Tibial nerve (tissue), 4 donors: ENCODE data around the gene P2RX6. TPM values are rescaled to one million over a fixed set of nuclear protein-coding genes. Genes with fewer than 3 reads are reported as not detected.

ENCODE experiments used
- DNase-seq, 2 donors: peaks; one replicate each; pipeline ENCODE4 v3.0.0-alpha.2; 2019; ENCODE audit warnings: low spot score in 2 of 2
- H3K27ac ChIP-seq, 4 donors: fragments of 200-600 bp; sonication (generic) in 3 of 4; one replicate each; pipeline ENCODE4 v1.5.1; 2017 to 2019; ENCODE audit warnings: mild to moderate bottlenecking in 1 of 4
- H3K27me3 ChIP-seq, 2 donors: fragments of 200-600 bp; sonication (generic) in 1 of 2; one replicate each; pipeline versions ENCODE4 v1.5.1 to v1.6.0; 2017 to 2019
- H3K36me3 ChIP-seq, 3 donors: fragments of 200-600 bp; sonication (generic); one replicate each; pipeline ENCODE4 v1.5.1; 2018 to 2019
- H3K4me1 ChIP-seq, 4 donors: fragments of 200-600 bp; sonication (generic) in 3 of 4; one replicate each; pipeline ENCODE4 v1.5.1; 2017 to 2019
- H3K4me3 ChIP-seq, 4 donors: fragments of 200-600 bp; sonication (generic) in 3 of 4; one replicate each; pipeline ENCODE4 v1.5.1; 2017 to 2019; ENCODE audit warnings: mild to moderate bottlenecking in 1 of 4, moderate library complexity in 1 of 4
- H3K9me3 ChIP-seq, 4 donors: fragments of 200-600 bp; sonication (generic) in 3 of 4; one replicate each; pipeline ENCODE4 v1.5.1; 2017 to 2019
- EP300 ChIP-seq, 2 donors: sonication (generic); formaldehyde crosslinking; IDR thresholded peaks; one replicate each; pipeline ENCODE4 v1.6.1; 2017; ENCODE audit warnings: antibody characterized with exemption in 2 of 2, mild to moderate bottlenecking in 1 of 2
- POLR2A ChIP-seq, 2 donors: fragments of 450-650 bp; IDR thresholded peaks; one replicate each; pipeline ENCODE4 v1.6.1; 2017; ENCODE audit warnings: antibody characterized with exemption in 2 of 2, mild to moderate bottlenecking in 2 of 2, moderate library complexity in 2 of 2
- WGBS, 2 donors: methylation state at CpG; one replicate each; pipeline ENCODE4 v1.1.5; 2018; 5-methylcytosine and 5-hydroxymethylcytosine counted together
- total RNA-seq, 4 donors: library from RNA; depleted of rRNA; stranded (reverse); fragments of >200 nt; gene quantifications; one replicate each; pipeline ENCODE4 v1.1.0, GENCODE V29; 2016
- TF ChIP-seq, protein P1 (sequence below), 5 experiments: fragments of 200-600 bp in 3 of 5; fragments of 450-650 bp in 2 of 5; sonication (generic) in 3 of 5; IDR thresholded peaks; one replicate each; pipeline ENCODE4 v1.5.1; 2016 to 2019; ENCODE audit warnings: antibody characterized with exemption in 5 of 5, mild to moderate bottlenecking in 3 of 5, moderate library complexity in 2 of 5

The P2RX6 gene
- total RNA-seq, 4 donors from 2014 or later, result 0.63 to 3.3 (median 0.78) TPM

- Histone ChIP-seq H3K9me3 (no peaks in the 10 kb centered on the region), H3K27ac (no peak overlapping the region), H3K36me3 (peaks cover 3 to 96% (median 4%) of the 10 kb centered on the region in 3 donors), H3K4me1 (no peaks in the 10 kb centered on the region), H3K27me3 (no peaks in the 10 kb centered on the region), H3K4me3 (no peak overlapping the region)
- TF ChIP-seq EP300 (IDR thresholded peaks at IDR 0.05) (no peak), POLR2A (IDR thresholded peaks at IDR 0.05) (no peak)
- TF ChIP-seq, protein P1, sequence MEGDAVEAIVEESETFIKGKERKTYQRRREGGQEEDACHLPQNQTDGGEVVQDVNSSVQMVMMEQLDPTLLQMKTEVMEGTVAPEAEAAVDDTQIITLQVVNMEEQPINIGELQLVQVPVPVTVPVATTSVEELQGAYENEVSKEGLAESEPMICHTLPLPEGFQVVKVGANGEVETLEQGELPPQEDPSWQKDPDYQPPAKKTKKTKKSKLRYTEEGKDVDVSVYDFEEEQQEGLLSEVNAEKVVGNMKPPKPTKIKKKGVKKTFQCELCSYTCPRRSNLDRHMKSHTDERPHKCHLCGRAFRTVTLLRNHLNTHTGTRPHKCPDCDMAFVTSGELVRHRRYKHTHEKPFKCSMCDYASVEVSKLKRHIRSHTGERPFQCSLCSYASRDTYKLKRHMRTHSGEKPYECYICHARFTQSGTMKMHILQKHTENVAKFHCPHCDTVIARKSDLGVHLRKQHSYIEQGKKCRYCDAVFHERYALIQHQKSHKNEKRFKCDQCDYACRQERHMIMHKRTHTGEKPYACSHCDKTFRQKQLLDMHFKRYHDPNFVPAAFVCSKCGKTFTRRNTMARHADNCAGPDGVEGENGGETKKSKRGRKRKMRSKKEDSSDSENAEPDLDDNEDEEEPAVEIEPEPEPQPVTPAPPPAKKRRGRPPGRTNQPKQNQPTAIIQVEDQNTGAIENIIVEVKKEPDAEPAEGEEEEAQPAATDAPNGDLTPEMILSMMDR (IDR thresholded peaks at IDR 0.05), result no peak
- no peak for DNase-seq
- 78 to 84% methylated on average over 21 of the region's 21 CpGs for WGBS, 2 donors
Measured at GRCh38 chr22:20990184-20991180, 24.5 kb upstream of the P2RX6 start.

GRCh38 chr22:20991252-20992055 is 23.5 kb upstream of the P2RX6 start:
- no peaks in the 10 kb centered on the region for H3K9me3 ChIP-seq
- peaks cover 3 to 100% (median 4%) of the 10 kb centered on the region in 3 donors for H3K36me3 ChIP-seq
- H3K27ac ChIP-seq, result no peak overlapping the region
- DNase-seq, result no peak
- no peaks in the 10 kb centered on the region for H3K27me3 ChIP-seq
- WGBS, 2 donors, result 84 to 89% methylated on average over 16 to 22 of the region's 24 CpGs
- no peak overlapping the region for H3K4me3 ChIP-seq
- H3K4me1 ChIP-seq, result no peaks in the 10 kb centered on the region
- TF ChIP-seq EP300 (IDR thresholded peaks at IDR 0.05), result no peak
- TF ChIP-seq POLR2A (IDR thresholded peaks at IDR 0.05), result no peak
- TF ChIP-seq, protein P1 (IDR thresholded peaks at IDR 0.05), result no peak

DNA sequence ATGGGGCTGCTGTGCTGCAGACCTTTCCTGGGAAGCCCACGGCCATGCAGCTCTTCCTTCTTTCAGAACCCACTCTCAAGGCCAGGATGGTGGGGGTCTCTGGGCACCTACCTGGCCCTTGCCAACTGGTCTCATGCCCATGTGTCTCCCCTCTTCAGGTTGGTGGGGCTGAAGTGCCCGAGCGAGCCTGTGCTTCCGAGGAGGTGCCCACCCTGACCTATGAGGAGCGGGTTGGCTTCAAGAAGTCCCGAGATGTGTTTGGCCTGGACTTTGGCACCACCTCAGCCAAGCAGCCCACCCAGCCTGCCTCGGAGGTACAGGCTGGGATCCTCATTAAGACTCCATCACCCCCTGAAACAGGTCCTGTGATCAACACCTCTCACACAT is 22.9 kb upstream of the P2RX6 start:
- H3K27me3 ChIP-seq, result no peaks in the 10 kb centered on the region
- H3K4me1 ChIP-seq, result no peaks in the 10 kb centered on the region
- no peaks in the 10 kb centered on the region for H3K9me3 ChIP-seq
- H3K27ac ChIP-seq, result no peak overlapping the region
- no peak overlapping the region for H3K4me3 ChIP-seq
- TF ChIP-seq, protein P1 (IDR thresholded peaks at IDR 0.05), result no peak
- TF ChIP-seq POLR2A (IDR thresholded peaks at IDR 0.05) (no peak), EP300 (IDR thresholded peaks at IDR 0.05) (no peak)
- 87 to 94% methylated on average over 5 of the region's 7 CpGs for WGBS, 2 donors
- DNase-seq, result no peak
- H3K36me3 ChIP-seq, result peaks cover 3 to 100% (median 4%) of the 10 kb centered on the region in 3 donors

- TF ChIP-seq POLR2A (IDR thresholded peaks at IDR 0.05), result no peak
- TF ChIP-seq, protein P1 (IDR thresholded peaks at IDR 0.05), result no peak
- no peak for TF ChIP-seq EP300 (IDR thresholded peaks at IDR 0.05)
- H3K27ac ChIP-seq, result no peak overlapping the region
- 88% methylated on average over 20 to 21 of the region's 21 CpGs for WGBS, 2 donors
- no peak for DNase-seq
- no peaks in the 10 kb centered on the region for H3K9me3 ChIP-seq
- H3K4me1 ChIP-seq, result no peaks in the 10 kb centered on the region
- no peaks in the 10 kb centered on the region for H3K27me3 ChIP-seq
- peaks cover 3 to 100% (median 4%) of the 10 kb centered on the region in 3 donors for H3K36me3 ChIP-seq
- no peak overlapping the region for H3K4me3 ChIP-seq
Measured at GRCh38 chr22:20992456-20993303, 22.3 kb upstream of the P2RX6 start.
